Suppressor macrophage treated with lipopolysaccharide for 1 hour (primary cell): ENCODE measurements around the gene TMEM87B.
A peak's percentile ranks its signal among the peaks of the same experiment; 100 is the strongest.
"Not testable (repeated sequence)": the region's sequence is repeated elsewhere in the genome, so short reads cannot be mapped to it uniquely, and the experiment has no call there.

Experiments
- DNase-seq, 3 donors: peaks; one replicate each; pipeline ENCODE4 v3.0.0-alpha.2; 2020 to 2022

The TMEM87B gene

GRCh38 chr2:112074506-112074905 lies 19.4 kb downstream of the TMEM87B start:
- peak; percentile 22 to 57 (median 48) for DNase-seq

- peak; percentile 48 to 79 (median 61) for DNase-seq
Observed at GRCh38 chr2:112075490-112076260, 20.6 kb downstream of the TMEM87B start.

- no peak for DNase-seq
Observed at GRCh38 chr2:112077814-112078213, 22.7 kb downstream of the TMEM87B start.

GRCh38 chr2:112081262-112081661 lies 26.2 kb downstream of the TMEM87B start:
- no peak for DNase-seq

- DNase-seq, result peak in 1 of 3 donors; percentile 10
Observed at GRCh38 chr2:112084689-112085374, 29.8 kb downstream of the TMEM87B start.

GRCh38 chr2:112085375-112085730 lies 30.3 kb downstream of the TMEM87B start:
- DNase-seq, result no peak

GRCh38 chr2:112085916-112086669 lies 31.0 kb downstream of the TMEM87B start:
- DNase-seq, result no peak

GRCh38 chr2:112087346-112088020 lies 32.4 kb downstream of the TMEM87B start:
- no peak for DNase-seq

- DNase-seq, result no peak
Observed at GRCh38 chr2:112089375-112089774, 34.3 kb downstream of the TMEM87B start.

- no peak for DNase-seq
Observed at GRCh38 chr2:112092286-112093041, 37.4 kb downstream of the TMEM87B start.

GRCh38 chr2:112093216-112093615 lies 38.1 kb downstream of the TMEM87B start:
- no peak for DNase-seq

- DNase-seq, result no peak
Observed at GRCh38 chr2:112095681-112096080, 40.6 kb downstream of the TMEM87B start.

- DNase-seq, result no peak
Observed at GRCh38 chr2:112096098-112096497, 41.0 kb downstream of the TMEM87B start.

- no peak for DNase-seq
Observed at GRCh38 chr2:112108178-112108832, 53.2 kb downstream of the TMEM87B start.

GRCh38 chr2:112109278-112109677 lies 54.2 kb downstream of the TMEM87B start:
- no peak for DNase-seq

GRCh38 chr2:112110966-112111365 lies 55.9 kb downstream of the TMEM87B start:
- no peak for DNase-seq

GRCh38 chr2:112113354-112113753 lies 58.3 kb downstream of the TMEM87B start:
- not testable (repeated sequence) for DNase-seq

GRCh38 chr2:112118148-112118547 lies 63.1 kb downstream of the TMEM87B start:
- DNase-seq, result no peak

- peak; percentile 65 to 70 (median 67) for DNase-seq
Observed at GRCh38 chr2:112121682-112122254, 66.7 kb downstream of the TMEM87B start.

- DNase-seq, result peak in 1 of 3 donors; percentile 17
Observed at GRCh38 chr2:112129060-112129459, 74.0 kb downstream of the TMEM87B start.

- DNase-seq, result no peak
Observed at GRCh38 chr2:112133344-112133743, 78.3 kb downstream of the TMEM87B start.
